ENCODE measurements around the gene DOCK1. TPM values are rescaled to one million over a fixed set of nuclear protein-coding genes. Genes with fewer than 3 reads are reported as not detected.

The DOCK1 gene
- polyA plus RNA-seq, 1 experiment: 37.9 TPM

DNA sequence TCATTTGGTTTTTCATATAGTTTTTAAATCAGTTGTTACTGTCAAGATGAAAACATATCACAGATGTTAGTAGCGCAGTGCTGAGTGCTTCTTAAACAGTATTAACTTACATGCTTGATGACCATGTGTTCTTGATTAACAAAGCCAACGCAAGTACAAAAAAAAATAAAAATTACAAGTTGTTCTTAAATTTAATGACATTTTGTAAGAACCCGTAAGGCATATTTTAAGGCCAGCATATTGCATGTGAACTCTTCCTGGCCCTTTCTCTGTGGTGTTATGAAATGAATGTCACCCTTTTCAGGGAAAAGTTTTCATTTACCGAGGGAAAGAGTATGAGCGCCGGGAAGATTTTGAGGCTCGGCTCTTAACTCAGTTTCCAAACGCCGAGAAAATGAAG lies 503.5 kb downstream of the DOCK1 start:
- POLR2A ChIA-PET: no interaction called here
- DNase-seq (ENCODE audit: low read depth, low spot score): no peak

GRCh38 chr10:127410030-127410429 lies 504.8 kb downstream of the DOCK1 start:
- TF ChIP-seq, protein P1, sequence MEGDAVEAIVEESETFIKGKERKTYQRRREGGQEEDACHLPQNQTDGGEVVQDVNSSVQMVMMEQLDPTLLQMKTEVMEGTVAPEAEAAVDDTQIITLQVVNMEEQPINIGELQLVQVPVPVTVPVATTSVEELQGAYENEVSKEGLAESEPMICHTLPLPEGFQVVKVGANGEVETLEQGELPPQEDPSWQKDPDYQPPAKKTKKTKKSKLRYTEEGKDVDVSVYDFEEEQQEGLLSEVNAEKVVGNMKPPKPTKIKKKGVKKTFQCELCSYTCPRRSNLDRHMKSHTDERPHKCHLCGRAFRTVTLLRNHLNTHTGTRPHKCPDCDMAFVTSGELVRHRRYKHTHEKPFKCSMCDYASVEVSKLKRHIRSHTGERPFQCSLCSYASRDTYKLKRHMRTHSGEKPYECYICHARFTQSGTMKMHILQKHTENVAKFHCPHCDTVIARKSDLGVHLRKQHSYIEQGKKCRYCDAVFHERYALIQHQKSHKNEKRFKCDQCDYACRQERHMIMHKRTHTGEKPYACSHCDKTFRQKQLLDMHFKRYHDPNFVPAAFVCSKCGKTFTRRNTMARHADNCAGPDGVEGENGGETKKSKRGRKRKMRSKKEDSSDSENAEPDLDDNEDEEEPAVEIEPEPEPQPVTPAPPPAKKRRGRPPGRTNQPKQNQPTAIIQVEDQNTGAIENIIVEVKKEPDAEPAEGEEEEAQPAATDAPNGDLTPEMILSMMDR (IDR thresholded peaks at IDR 0.05; ENCODE audit: low read depth, low read length): no peak
- H3K9me3 ChIP-seq (ENCODE audit: control insufficient read depth, insufficient read depth, low read length): no peaks in the 10 kb centered on the region
- no peaks in the 10 kb centered on the region for H3K27me3 ChIP-seq (ENCODE audit: control insufficient read depth, insufficient read depth, low read length)
- DNase-seq (ENCODE audit: low read depth, low spot score): no peak
- H3K4me3 ChIP-seq (ENCODE audit: low read depth, low read length): no peak overlapping the region
- H3K27ac ChIP-seq (ENCODE audit: low read depth, low read length): no peak overlapping the region
- CTCF ChIA-PET: no interaction called here
- POLR2A ChIA-PET: no interaction called here

More for the DNA sequence above, 503.5 kb downstream of the DOCK1 start:
- no peaks in the 10 kb centered on the region for H3K9me3 ChIP-seq (ENCODE audit: control insufficient read depth, insufficient read depth, low read length)
- H3K27ac ChIP-seq (ENCODE audit: low read depth, low read length): no peak overlapping the region
- H3K27me3 ChIP-seq (ENCODE audit: control insufficient read depth, insufficient read depth, low read length): no peaks in the 10 kb centered on the region
- CTCF ChIA-PET: no interaction called here
- TF ChIP-seq, protein P1 (IDR thresholded peaks at IDR 0.05; ENCODE audit: low read depth, low read length): no peak
- no peak overlapping the region for H3K4me3 ChIP-seq (ENCODE audit: low read depth, low read length)

DNA sequence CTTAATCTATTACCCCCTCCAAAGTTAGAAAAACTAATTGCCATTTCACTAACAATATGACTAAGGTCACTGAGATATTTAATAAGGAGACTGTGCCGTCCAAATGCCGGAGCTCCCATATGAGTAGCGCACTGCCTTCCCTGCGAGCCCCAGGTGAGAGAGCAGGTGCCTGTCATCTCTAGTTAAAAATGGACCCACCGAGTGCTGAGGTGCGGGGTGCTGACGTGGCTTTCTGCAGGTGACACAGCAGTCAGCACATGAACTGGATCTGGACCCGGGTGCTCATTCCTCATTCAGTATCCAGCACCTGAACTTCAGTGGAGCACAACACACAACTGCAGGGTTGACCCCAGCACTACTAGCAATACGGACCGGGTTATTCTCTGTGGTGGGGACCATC lies 505.8 kb downstream of the DOCK1 start:
- POLR2A ChIA-PET: no interaction called here
- CTCF ChIA-PET: no interaction called here
- TF ChIP-seq, protein P1 (IDR thresholded peaks at IDR 0.05; ENCODE audit: low read depth, low read length): no peak
- no peaks in the 10 kb centered on the region for H3K9me3 ChIP-seq (ENCODE audit: control insufficient read depth, insufficient read depth, low read length)
- no peak for DNase-seq (ENCODE audit: low read depth, low spot score)
- H3K4me3 ChIP-seq (ENCODE audit: low read depth, low read length): no peak overlapping the region
- no peak overlapping the region for H3K27ac ChIP-seq (ENCODE audit: low read depth, low read length)
- H3K27me3 ChIP-seq (ENCODE audit: control insufficient read depth, insufficient read depth, low read length): no peaks in the 10 kb centered on the region

DNA sequence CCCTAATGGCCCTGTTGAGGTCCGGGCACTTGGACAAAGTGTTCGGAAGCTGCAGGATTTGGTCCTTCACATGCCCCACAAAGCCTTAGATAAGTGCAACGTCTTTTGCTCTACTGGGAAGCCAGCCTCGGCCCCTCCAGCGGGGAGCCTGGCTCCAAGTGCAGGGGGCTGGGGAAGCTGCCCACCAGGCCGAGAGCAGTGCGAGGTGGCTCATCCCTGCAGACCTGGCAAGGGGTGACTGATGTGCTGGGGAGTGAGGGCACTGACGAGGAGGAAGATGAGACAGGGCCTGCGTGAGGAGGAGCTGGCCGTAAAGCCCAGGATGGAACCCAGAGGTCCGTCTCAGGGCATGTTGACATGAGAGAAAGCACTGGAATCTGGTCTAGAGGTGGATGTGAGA lies 508.1 kb downstream of the DOCK1 start:
- CTCF ChIA-PET: no interaction called here
- Histone ChIP-seq H3K4me3 (ENCODE audit: low read depth, low read length) (no peak overlapping the region), H3K27ac (ENCODE audit: low read depth, low read length) (no peak overlapping the region), H3K27me3 (ENCODE audit: control insufficient read depth, insufficient read depth, low read length) (no peaks in the 10 kb centered on the region), H3K9me3 (ENCODE audit: control insufficient read depth, insufficient read depth, low read length) (no peaks in the 10 kb centered on the region)
- POLR2A ChIA-PET: no interaction called here
- DNase-seq (ENCODE audit: low read depth, low spot score): no peak
- TF ChIP-seq, protein P1 (IDR thresholded peaks at IDR 0.05; ENCODE audit: low read depth, low read length): no peak

- TF ChIP-seq, protein P1 (IDR thresholded peaks at IDR 0.05; ENCODE audit: low read depth, low read length): no peak
- CTCF ChIA-PET: no interaction called here
- Histone ChIP-seq H3K4me3 (ENCODE audit: low read depth, low read length) (no peak overlapping the region), H3K9me3 (ENCODE audit: control insufficient read depth, insufficient read depth, low read length) (no peaks in the 10 kb centered on the region), H3K27ac (ENCODE audit: low read depth, low read length) (no peak overlapping the region), H3K27me3 (ENCODE audit: control insufficient read depth, insufficient read depth, low read length) (no peaks in the 10 kb centered on the region)
- no peak for DNase-seq (ENCODE audit: low read depth, low spot score)
- POLR2A ChIA-PET: no interaction called here
These were observed 508.8 kb downstream of the DOCK1 start for GRCh38 chr10:127414024-127414423.

All from AG04450 (cell line).